Measurements from ENCODE around the gene DZIP1. TPM values are rescaled to one million over a fixed set of nuclear protein-coding genes. Genes with fewer than 3 reads are reported as not detected.

DZIP1 gene
- total RNA-seq, 1 experiment from 2014 or later = 31.0 TPM

GRCh38 chr13:95626768-95627167 lies 17.7 kb downstream of the DZIP1 start (continued):
- TF ChIP-seq ATF3 (CRISPR knock-in tag; conservative IDR thresholded peaks at IDR 0.05) (no peak), ATF1 (CRISPR knock-in tag; IDR thresholded peaks at IDR 0.05) (no peak), NR2C2 (CRISPR knock-in tag; IDR thresholded peaks at IDR 0.05) (no peak), SMAD4 (CRISPR knock-in tag; IDR thresholded peaks at IDR 0.05) (no peak)

GRCh38 chr13:95624020-95624419 lies 20.5 kb downstream of the DZIP1 start:
- H3K27me3 Mint-ChIP-seq (ENCODE audit: low read depth) = no peaks in the 10 kb centered on the region
- TF ChIP-seq ZNF281 (CRISPR knock-in tag; IDR thresholded peaks at IDR 0.05) = no peak
- peak; percentile 55; the same call in 1 of the 2 replicates for TF ChIP-seq CTCF (IDR thresholded peaks at IDR 0.05)
- peak; percentile 14 for DNase-seq (ENCODE audit: low spot score)
- POLR2A ChIA-PET = interaction anchor here (0.6 to 0.7 kb wide), 2 partner anchors 19 to 30 kb away, joined by 3 to 4 read pairs; no protein-coding TSS in a partner anchor
- peak; percentile 100 for ATAC-seq
- CTCF ChIA-PET = interaction anchor here (0.5 to 5.0 kb wide), 47 partner anchors 8 to 1395 kb away, joined by 3 to 100 read pairs (median 4); partner anchors contain the start of genes CLDN10, DNAJC3 and DZIP1
- no peaks in the 10 kb centered on the region for H3K9me3 Mint-ChIP-seq
- H3K27ac Mint-ChIP-seq = peak overlapping the region; percentile 60
- H3K36me3 Mint-ChIP-seq = peaks cover 54% of the 10 kb centered on the region
- H3K4me1 Mint-ChIP-seq = peaks cover 6% of the 10 kb centered on the region
- no peak overlapping the region for H3K4me3 Mint-ChIP-seq

- Mint-ChIP-seq H3K4me3 (no peak overlapping the region), H3K9me3 (no peaks in the 10 kb centered on the region), H3K27me3 (ENCODE audit: low read depth) (no peaks in the 10 kb centered on the region), H3K4me1 (peaks cover 6% of the 10 kb centered on the region), H3K27ac (no peak overlapping the region), H3K36me3 (peaks cover 57% of the 10 kb centered on the region)
- ChIA-PET POLR2A (no interaction called here), CTCF (interaction anchor here (1.0 to 5.0 kb wide), 10 partner anchors 20 to 397 kb away, joined by 3 to 100 read pairs (median 6); partner anchors contain the start of genes DNAJC3 and DZIP1)
- TF ChIP-seq ZNF281 (CRISPR knock-in tag; IDR thresholded peaks at IDR 0.05) (no peak), ZNF671 (CRISPR knock-in tag; IDR thresholded peaks at IDR 0.05) (no peak), ZNF263 (CRISPR knock-in tag; IDR thresholded peaks at IDR 0.05; ENCODE audit: low read depth) (no peak), NFYB (CRISPR knock-in tag; conservative IDR thresholded peaks at IDR 0.05; ENCODE audit: low read depth) (no peak), FOXK1 (CRISPR knock-in tag; IDR thresholded peaks at IDR 0.05) (no peak)
- DNase-seq (ENCODE audit: low spot score) = no peak
- ATAC-seq = no peak
These were observed 21.4 kb downstream of the DZIP1 start for GRCh38 chr13:95623141-95623540.

- POLR2A ChIA-PET = no interaction called here
- H3K4me1 Mint-ChIP-seq = peaks cover 6% of the 10 kb centered on the region
- TF ChIP-seq ZNF416 (CRISPR knock-in tag; IDR thresholded peaks at IDR 0.05) (no peak), SMAD3 (CRISPR knock-in tag; IDR thresholded peaks at IDR 0.05; ENCODE audit: borderline replicate concordance) (no peak), ATF3 (CRISPR knock-in tag; conservative IDR thresholded peaks at IDR 0.05) (no peak), RELA (CRISPR knock-in tag; IDR thresholded peaks at IDR 0.05; ENCODE audit: borderline replicate concordance) (no peak)
- ATAC-seq (no peak), DNase-seq (ENCODE audit: low spot score) (no peak)
- no peaks in the 10 kb centered on the region for H3K9me3 Mint-ChIP-seq
- H3K27ac Mint-ChIP-seq = no peak overlapping the region
- peaks cover 45% of the 10 kb centered on the region for H3K36me3 Mint-ChIP-seq
- no peak overlapping the region for H3K4me3 Mint-ChIP-seq
- CTCF ChIA-PET = no interaction called here
- H3K27me3 Mint-ChIP-seq (ENCODE audit: low read depth) = no peaks in the 10 kb centered on the region
These were observed 23.5 kb downstream of the DZIP1 start for GRCh38 chr13:95620825-95621498.
